GM23338 (cell line): ENCODE results near the gene MXRA7. TPM values are rescaled to one million over a fixed set of nuclear protein-coding genes. Genes with fewer than 3 reads are reported as not detected.

Experiments
- ATAC-seq: fragments of 200-7000 bp; cut with Tn5 transposase; 3 replicates; pipeline ENCODE4 v1.9.1; 2020
- DNase-seq: peaks from one replicate; pipeline ENCODE4 v3.0.0-alpha.2; 2015; ENCODE audit warnings: low spot score
- H2AFZ ChIP-seq: fragments of 200-600 bp; sonication (generic); 2 replicates; pipeline ENCODE4 v1.8.0; 2016; ENCODE audit warnings: antibody characterized with exemption, mild to moderate bottlenecking, moderate library complexity
- H3F3A ChIP-seq: fragments of 200-600 bp; sonication (generic); replicated peaks from 2 replicates; pipeline ENCODE4 v1.8.0; 2017; ENCODE audit warnings: antibody characterized with exemption, mixed run types, low read depth
- H3K27ac ChIP-seq: fragments of 200-600 bp; sonication (generic); 2 replicates; pipeline ENCODE4 v1.6.1; 2016; ENCODE audit warnings: low read depth
- H3K27me3 ChIP-seq: fragments of 200-600 bp; sonication (generic); 2 replicates; pipeline ENCODE4 v1.8.0; 2016; ENCODE audit warnings: mild to moderate bottlenecking, mixed run types, moderate library complexity; ENCODE audit not compliant: insufficient read depth
- H3K36me3 ChIP-seq: fragments of 200-600 bp; sonication (generic); 2 replicates; pipeline ENCODE4 v1.8.0; 2016; ENCODE audit warnings: mild to moderate bottlenecking; ENCODE audit not compliant: insufficient read depth
- H3K4me1 ChIP-seq: fragments of 200-600 bp; sonication (generic); 2 replicates; pipeline ENCODE4 v1.8.0; 2016; ENCODE audit warnings: mild to moderate bottlenecking, moderate library complexity; ENCODE audit not compliant: insufficient read depth
- H3K4me2 ChIP-seq: fragments of 200-600 bp; sonication (generic); 2 replicates; pipeline ENCODE4 v1.7.1; 2017; ENCODE audit warnings: mixed run types
- H3K4me3 ChIP-seq: fragments of 200-600 bp; sonication (generic); 2 replicates; pipeline ENCODE4 v1.6.1; 2016; ENCODE audit warnings: mixed run types
- H3K79me2 ChIP-seq: fragments of 200-600 bp; sonication (generic); replicated peaks from 2 replicates; pipeline ENCODE4 v1.8.0; 2017; ENCODE audit warnings: mild to moderate bottlenecking; ENCODE audit not compliant: insufficient read depth
- H3K9me2 ChIP-seq: fragments of 200-600 bp; sonication (generic); 2 replicates; pipeline ENCODE4 v1.8.0; 2017; ENCODE audit not compliant: insufficient read depth
- H4K20me1 ChIP-seq: fragments of 200-600 bp; sonication (generic); replicated peaks from 2 replicates; pipeline ENCODE4 v1.8.0; 2017; ENCODE audit warnings: mild to moderate bottlenecking; ENCODE audit not compliant: insufficient read depth
- H3K27ac Mint-ChIP-seq: 2 replicates; pipeline ENCODE4 v1.8.0; 2020; ENCODE audit warnings: inconsistent platforms, mild to moderate bottlenecking, moderate library complexity, mixed read lengths
- H3K27me3 Mint-ChIP-seq: 3 replicates; pipeline ENCODE4 v1.8.0; 2022; ENCODE audit warnings: low read depth, mild to moderate bottlenecking, moderate library complexity, mixed read lengths, inconsistent platforms; ENCODE audit not compliant: insufficient read depth, poor library complexity
- H3K36me3 Mint-ChIP-seq: 3 replicates; pipeline ENCODE4 v1.8.0; 2021; ENCODE audit warnings: low read depth, mild to moderate bottlenecking, inconsistent platforms, moderate library complexity, mixed read lengths
- H3K4me1 Mint-ChIP-seq: 3 replicates; pipeline ENCODE4 v1.8.0; 2020; ENCODE audit warnings: mild to moderate bottlenecking, inconsistent platforms, mixed read lengths
- H3K4me3 Mint-ChIP-seq: 3 replicates; pipeline ENCODE4 v1.8.0; 2021; ENCODE audit warnings: moderate library complexity, mild to moderate bottlenecking, inconsistent platforms, mixed read lengths
- H3K9me3 Mint-ChIP-seq: 3 replicates; pipeline ENCODE4 v1.8.0; 2020; ENCODE audit warnings: moderate library complexity, mild to moderate bottlenecking, inconsistent platforms, mixed read lengths
- CREB1 ChIP-seq: fragments of 250-450 bp; sonication (Bioruptor Pico); IDR thresholded peaks from 2 replicates; pipeline ENCODE4 v1.5.0; 2020; ENCODE audit warnings: low read depth, mild to moderate bottlenecking, moderate library complexity
- CTCF ChIP-seq, 2 experiments: fragments of 200-600 bp in 1 of 2; sonication (generic) in 1 of 2; conservative IDR thresholded peaks; 2 replicates each; pipeline versions ENCODE4 v1.5.1 to v1.6.1; 2016 to 2017; ENCODE audit warnings: antibody characterized with exemption in 2 of 2, low read depth in 2 of 2, mild to moderate bottlenecking in 2 of 2, moderate library complexity in 1 of 2
- ETS1 ChIP-seq: IDR thresholded peaks from 2 replicates; pipeline ENCODE4 v1.6.1; 2016; ENCODE audit warnings: antibody characterized with exemption
- EZH2 ChIP-seq: fragments of 200-600 bp; sonication (generic); IDR thresholded peaks from one replicate; pipeline ENCODE4 v1.8.0; 2017; ENCODE audit warnings: antibody characterized with exemption, mild to moderate bottlenecking, low read depth; ENCODE audit not compliant: unreplicated experiment
- EZH2phosphoT487 ChIP-seq: fragments of 200-600 bp; sonication (generic); IDR thresholded peaks from one replicate; pipeline ENCODE4 v1.8.1; 2018; ENCODE audit warnings: antibody characterized with exemption; ENCODE audit not compliant: unreplicated experiment
- JUNB ChIP-seq: IDR thresholded peaks from one replicate; pipeline ENCODE4 v1.6.1; 2016; ENCODE audit warnings: antibody characterized with exemption; ENCODE audit not compliant: unreplicated experiment
- POLR2AphosphoS5 ChIP-seq: IDR thresholded peaks from 2 replicates; pipeline ENCODE4 v1.6.1; 2016; ENCODE audit warnings: antibody characterized with exemption, low read depth
- ZNF114 ChIP-seq: fragments of 250-450 bp; sonication (Bioruptor Pico); IDR thresholded peaks from 2 replicates; pipeline ENCODE4 v1.5.0; 2020; ENCODE audit warnings: mild to moderate bottlenecking, moderate library complexity
- ZNF331 ChIP-seq: fragments of 250-450 bp; sonication (Bioruptor Pico); IDR thresholded peaks from 2 replicates; pipeline ENCODE4 v1.5.0; 2020; ENCODE audit warnings: low read depth, mild to moderate bottlenecking, moderate library complexity
- ZNF462 ChIP-seq: fragments of 250-450 bp; sonication (Bioruptor Pico); IDR thresholded peaks from 2 replicates; pipeline ENCODE4 v1.5.0; 2020; ENCODE audit warnings: mild to moderate bottlenecking, moderate library complexity
- polyA plus RNA-seq: library from polyadenylated mRNA; unstranded; fragments of >200 nt; fragmentation: Nextera tagmentation; extraction: Ambion mirVana; gene quantifications from 2 replicates; pipeline ENCODE4 v1.2.1, GENCODE V29; 2016
- total RNA-seq: library from RNA; depleted of rRNA; stranded (reverse); fragments of >200 nt; shearing (Covaris generic); gene quantifications from 2 replicates; pipeline ENCODE4 v1.2.3, GENCODE V29; 2014

MXRA7 gene
- total and polyA plus RNA-seq, 2 experiments from 2014 or later, result 12.1 to 46.6 TPM

GRCh38 chr17:76726776-76727718 is 16.3 kb upstream of the MXRA7 start, which contains the start of gene METTL23:
Gene METTL23, plus strand, starts transcription at chr17:76726839. Its CDS starts 2,872 bp downstream, at chr17:76729711.
- Histone ChIP-seq H3K27me3 (no peaks in the 10 kb centered on the region), H3K79me2 (peaks cover 57% of the 10 kb centered on the region), H4K20me1 (peaks cover 21% of the 10 kb centered on the region), H3K4me2 (peak within 1 kb of the TSS; percentile 98), H3K4me3 (peak within 1 kb of the TSS; percentile 99), H2AFZ (peak within 1 kb of the TSS; percentile 95), H3K36me3 (peaks cover 15% of the 10 kb centered on the region), H3F3A (peaks cover 18% of the 10 kb centered on the region), H3K4me1 (peaks cover 16% of the 10 kb centered on the region), H3K27ac (peak within 1 kb of the TSS; percentile 99), H3K9me2 (no peaks in the 10 kb centered on the region)
- Mint-ChIP-seq H3K4me1 (peaks cover 10% of the 10 kb centered on the region; the same call in 2 of the 3 replicates), H3K9me3 (no peaks in the 10 kb centered on the region), H3K27ac (peak within 1 kb of the TSS; percentile 96), H3K36me3 (peaks cover 54% of the 10 kb centered on the region), H3K4me3 (peak within 1 kb of the TSS; percentile 90), H3K27me3 (peaks cover 9% of the 10 kb centered on the region)
- TF ChIP-seq CTCF (conservative IDR thresholded peaks at IDR 0.05; ENCODE audit: low read depth in 2 of 2), result peak; percentile 60 to 68
- peak; percentile 36; the same call in 1 of the 2 replicates for TF ChIP-seq ETS1
- no peak for TF ChIP-seq ZNF331 (CRISPR knock-in tag)
- peak; percentile 84 for TF ChIP-seq POLR2AphosphoS5
- TF ChIP-seq EZH2, result no peak
- no peak for TF ChIP-seq ZNF462 (CRISPR knock-in tag)
- TF ChIP-seq EZH2phosphoT487, result no peak
- TF ChIP-seq CREB1 (CRISPR knock-in tag), result no peak
- TF ChIP-seq ZNF114 (CRISPR knock-in tag), result no peak
- TF ChIP-seq JUNB, result no peak
- peak; percentile 59 for ATAC-seq
- peak; percentile 76 for DNase-seq
